ENCODE measurements around the gene KRT85.

The KRT85 gene

GRCh38 chr12:52389313-52390207 is 22.3 kb upstream of the KRT85 start:
- no peaks in the 10 kb centered on the region for H3F3A ChIP-seq (ENCODE audit: low read depth)
- H3K27me3 ChIP-seq (ENCODE audit: insufficient read depth, low read length, poor library complexity, severe bottlenecking), result no peaks in the 10 kb centered on the region
- H3K4me2 ChIP-seq (ENCODE audit: low read depth, low read length, poor library complexity, severe bottlenecking), result no peak overlapping the region
- H3K36me3 ChIP-seq (ENCODE audit: insufficient read depth, low read length), result no peaks in the 10 kb centered on the region
- no peak overlapping the region for H3K4me3 ChIP-seq (ENCODE audit: low read length, poor library complexity, severe bottlenecking)
- TF ChIP-seq CTCF (conservative IDR thresholded peaks at IDR 0.05; ENCODE audit: low read length) (no peak), EZH2phosphoT487 (IDR thresholded peaks at IDR 0.05; ENCODE audit: borderline replicate concordance) (no peak)
- no peaks in the 10 kb centered on the region for H3K79me2 ChIP-seq (ENCODE audit: insufficient read depth, low read length)
- no peak overlapping the region for H2AFZ ChIP-seq (ENCODE audit: low read length)
- H3K9me2 ChIP-seq (replicated peaks; ENCODE audit: low read depth, low read length), result no peaks in the 10 kb centered on the region
- no peaks in the 10 kb centered on the region for H3K9me3 ChIP-seq (ENCODE audit: insufficient read depth, low read depth, low read length)
- H3K9ac ChIP-seq (ENCODE audit: low read depth, low read length, poor library complexity, severe bottlenecking), result no peak overlapping the region
- no peaks in the 10 kb centered on the region for H3K4me1 ChIP-seq (ENCODE audit: insufficient read depth, low read length, poor library complexity, severe bottlenecking)
- H4K20me1 ChIP-seq (ENCODE audit: insufficient read depth, low read length, poor library complexity, severe bottlenecking), result no peaks in the 10 kb centered on the region

- Histone ChIP-seq H3K79me2 (ENCODE audit: insufficient read depth, low read length) (no peaks in the 10 kb centered on the region), H4K20me1 (ENCODE audit: insufficient read depth, low read length, poor library complexity, severe bottlenecking) (no peaks in the 10 kb centered on the region), H3F3A (ENCODE audit: low read depth) (no peaks in the 10 kb centered on the region), H3K4me2 (ENCODE audit: low read depth, low read length, poor library complexity, severe bottlenecking) (no peak overlapping the region), H3K27me3 (ENCODE audit: insufficient read depth, low read length, poor library complexity, severe bottlenecking) (no peaks in the 10 kb centered on the region), H3K4me3 (ENCODE audit: low read length, poor library complexity, severe bottlenecking) (no peak overlapping the region), H2AFZ (ENCODE audit: low read length) (no peak overlapping the region), H3K9me3 (ENCODE audit: insufficient read depth, low read depth, low read length) (no peaks in the 10 kb centered on the region), H3K36me3 (ENCODE audit: insufficient read depth, low read length) (no peaks in the 10 kb centered on the region), H3K4me1 (ENCODE audit: insufficient read depth, low read length, poor library complexity, severe bottlenecking) (peaks cover under 1% of the 10 kb centered on the region), H3K9me2 (replicated peaks; ENCODE audit: low read depth, low read length) (no peaks in the 10 kb centered on the region), H3K9ac (ENCODE audit: low read depth, low read length, poor library complexity, severe bottlenecking) (no peak overlapping the region)
- TF ChIP-seq EZH2phosphoT487 (IDR thresholded peaks at IDR 0.05; ENCODE audit: borderline replicate concordance), result no peak
- no peak for TF ChIP-seq CTCF (conservative IDR thresholded peaks at IDR 0.05; ENCODE audit: low read length)
These were observed 20.6 kb upstream of the KRT85 start for GRCh38 chr12:52387859-52388258.

GRCh38 chr12:52385226-52385702 is 18.0 kb upstream of the KRT85 start, which contains the start of gene KRT84:
Gene KRT84 (minus strand): TSS chr12:52385652. CDS start chr12:52385585, 67 bp downstream.
- Histone ChIP-seq H3K9me3 (ENCODE audit: insufficient read depth, low read depth, low read length) (no peaks in the 10 kb centered on the region), H3K79me2 (ENCODE audit: insufficient read depth, low read length) (no peaks in the 10 kb centered on the region), H3K36me3 (ENCODE audit: insufficient read depth, low read length) (no peaks in the 10 kb centered on the region), H2AFZ (ENCODE audit: low read length) (no peak within 1 kb of the TSS), H3K27me3 (ENCODE audit: insufficient read depth, low read length, poor library complexity, severe bottlenecking) (no peaks in the 10 kb centered on the region), H3F3A (ENCODE audit: low read depth) (no peaks in the 10 kb centered on the region), H4K20me1 (ENCODE audit: insufficient read depth, low read length, poor library complexity, severe bottlenecking) (no peaks in the 10 kb centered on the region), H3K4me3 (ENCODE audit: low read length, poor library complexity, severe bottlenecking) (no peak within 1 kb of the TSS), H3K4me2 (ENCODE audit: low read depth, low read length, poor library complexity, severe bottlenecking) (no peak within 1 kb of the TSS), H3K9ac (ENCODE audit: low read depth, low read length, poor library complexity, severe bottlenecking) (no peak within 1 kb of the TSS), H3K9me2 (replicated peaks; ENCODE audit: low read depth, low read length) (no peaks in the 10 kb centered on the region), H3K4me1 (ENCODE audit: insufficient read depth, low read length, poor library complexity, severe bottlenecking) (peaks cover 6% of the 10 kb centered on the region)
- TF ChIP-seq CTCF (conservative IDR thresholded peaks at IDR 0.05; ENCODE audit: low read length) (no peak), EZH2phosphoT487 (IDR thresholded peaks at IDR 0.05; ENCODE audit: borderline replicate concordance) (no peak)
